HCT116 (cell line): Measurements from ENCODE around the gene VPS11. TPM values are rescaled to one million over a fixed set of nuclear protein-coding genes. Genes with fewer than 3 reads are reported as not detected.

Source experiments
- ATAC-seq: fragments of 200-7000 bp; cut with Tn5 transposase; 2 replicates; pipeline ENCODE4 v1.9.1; 2020; ENCODE audit warnings: mild to moderate bottlenecking, moderate library complexity
- BruUV-seq: library from RNA; stranded (reverse); fragments of 400-500 nt; replicated peaks from 2 replicates; lab custom pipeline; 2021; lab: Mats Ljungman, UMichigan
- CTCF ChIA-PET: fragments of 300-600 bp; sonication (Branson Sonifier 250); formaldehyde crosslinking; loops from one replicate; lab custom pipeline; 2021; ENCODE audit warnings: antibody characterized with exemption; lab: Charles Lee
- POLR2A ChIA-PET: fragments of 300-600, 350-600 bp; sonication (Branson Sonifier 250); formaldehyde crosslinking; loops from one replicate; lab custom pipeline; 2021; ENCODE audit warnings: antibody characterized with exemption; lab: Charles Lee
- RAD21 ChIA-PET, 2 experiments: fragments of 300-600 bp; sonication (Branson Sonifier 250); formaldehyde crosslinking; loops; one replicate each; lab custom pipeline; 2023; ENCODE audit warnings: low total read pairs in 2 of 2; ENCODE audit not compliant: uncharacterized antibody in 2 of 2, unreplicated experiment in 2 of 2, low non-redundant PET in 1 of 2; lab: Charles Lee
- DNase-seq: peaks from one replicate; pipeline ENCODE4 v3.0.0-alpha.2; 2010; ENCODE audit warnings: low read depth, low spot score
- H2AFZ ChIP-seq: fragments of 200-600 bp; shearing (Covaris generic), sonication (generic); 2 replicates; pipeline ENCODE4 v1.6.1; 2017; ENCODE audit warnings: low read depth, mixed run types, mixed read lengths, antibody characterized with exemption, low read length; ENCODE audit not compliant: poor library complexity, severe bottlenecking
- H3K27ac ChIP-seq: 2 replicates; pipeline ENCODE4 v1.5.1; 2012; ENCODE audit warnings: low read depth, low read length
- H3K27me3 ChIP-seq: fragments of 200-600 bp; sonication (generic); 2 replicates; pipeline ENCODE4 v1.6.1; 2016; ENCODE audit warnings: mixed run types, low read length, mixed read lengths; ENCODE audit not compliant: insufficient read depth
- H3K36me3 ChIP-seq, 2 experiments: fragments of 200-500 bp in 1 of 2; fragments of 200-600 bp in 1 of 2; sonication (Bioruptor generic) in 1 of 2; sonication (generic) in 1 of 2; 2 replicates each; pipeline versions ENCODE4 v1.5.1 to v1.6.1; 2014 to 2016; ENCODE audit warnings: low read length in 2 of 2, inconsistent platforms in 1 of 2, mixed read lengths in 1 of 2, mixed run types in 1 of 2; ENCODE audit not compliant: insufficient read depth in 2 of 2, control insufficient read depth in 1 of 2
- H3K4me1 ChIP-seq, 2 experiments: fragments of 200-600 bp in 1 of 2; sonication (generic) in 1 of 2; 2 replicates each; pipeline versions ENCODE4 v1.5.1 to v1.6.1; 2012 to 2017; ENCODE audit warnings: low read length in 2 of 2, inconsistent platforms in 1 of 2, mild to moderate bottlenecking in 1 of 2, mixed read lengths in 1 of 2, mixed run types in 1 of 2, moderate library complexity in 1 of 2; ENCODE audit not compliant: insufficient read depth in 2 of 2, control insufficient read depth in 1 of 2
- H3K4me2 ChIP-seq: fragments of 200-600 bp; sonication (generic); 2 replicates; pipeline ENCODE4 v1.6.1; 2017; ENCODE audit warnings: mixed run types, low read length, mixed read lengths
- H3K4me3 ChIP-seq, 2 experiments: fragments of 200-600 bp in 1 of 2; sonication (generic) in 1 of 2; replicated peaks in 1 of 2; 2 replicates each; pipeline ENCODE4 v1.5.1; 2011 to 2016; ENCODE audit warnings: low read length in 2 of 2, control low read depth in 1 of 2, low read depth in 1 of 2, mild to moderate bottlenecking in 1 of 2, mixed read lengths in 1 of 2, mixed run types in 1 of 2
- H3K79me2 ChIP-seq: fragments of 200-600 bp; sonication (generic); 2 replicates; pipeline ENCODE4 v1.6.1; 2017; ENCODE audit warnings: mild to moderate bottlenecking, mixed run types, low read length, moderate library complexity, mixed read lengths; ENCODE audit not compliant: insufficient read depth
- H3K9ac ChIP-seq: fragments of 200-600 bp; sonication (generic); 2 replicates; pipeline ENCODE4 v1.6.1; 2016; ENCODE audit warnings: low read length, mixed read lengths
- H3K9me2 ChIP-seq: fragments of 200-600 bp; sonication (generic), shearing (Covaris generic); 2 replicates; pipeline ENCODE4 v1.6.1; 2017; ENCODE audit warnings: mixed run types, mild to moderate bottlenecking, moderate library complexity; ENCODE audit not compliant: insufficient read depth
- H3K9me3 ChIP-seq, 2 experiments: fragments of 200-500 bp in 1 of 2; fragments of 200-600 bp in 1 of 2; sonication (Bioruptor generic) in 1 of 2; sonication (generic) in 1 of 2; 2 replicates each; pipeline ENCODE4 v1.6.1; 2014 to 2017; ENCODE audit warnings: low read length in 2 of 2, mixed read lengths in 2 of 2, inconsistent platforms in 1 of 2, low read depth in 1 of 2, mild to moderate bottlenecking in 1 of 2, mixed run types in 1 of 2, moderate library complexity in 1 of 2; ENCODE audit not compliant: control insufficient read depth in 1 of 2, insufficient read depth in 1 of 2
- H4K20me1 ChIP-seq: fragments of 200-600 bp; sonication (generic), shearing (Covaris generic); 2 replicates; pipeline ENCODE4 v1.6.1; 2017; ENCODE audit warnings: mixed run types, mild to moderate bottlenecking, moderate library complexity; ENCODE audit not compliant: insufficient read depth
- CBX3 ChIP-seq: IDR thresholded peaks from 2 replicates; pipeline ENCODE4 v1.6.1; 2012; ENCODE audit warnings: low read depth
- CTCF ChIP-seq, 3 experiments: fragments of 200-600 bp in 1 of 3; sonication (generic) in 1 of 3; IDR thresholded peaks in 2 of 3; conservative IDR thresholded peaks in 1 of 3; 2 replicates each; pipeline ENCODE4 v1.5.1; 2012 to 2017; ENCODE audit warnings: low read depth in 2 of 3, low read length in 2 of 3, antibody characterized with exemption in 1 of 3, borderline replicate concordance in 1 of 3, control low read depth in 1 of 3, mild to moderate bottlenecking in 1 of 3, mixed read lengths in 1 of 3, mixed run types in 1 of 3, moderate library complexity in 1 of 3; ENCODE audit not compliant: insufficient read depth in 1 of 3
- POLR2A ChIP-seq: IDR thresholded peaks from 2 replicates; pipeline ENCODE4 v1.7.0; 2011; ENCODE audit warnings: borderline replicate concordance; ENCODE audit not compliant: insufficient read depth, insufficient read length; ENCODE audit errors: extremely low read depth
- POLR2AphosphoS5 ChIP-seq: IDR thresholded peaks from 2 replicates; pipeline ENCODE4 v1.6.1; 2011; ENCODE audit warnings: mild to moderate bottlenecking, low read depth, low read length, moderate library complexity
- REST ChIP-seq: IDR thresholded peaks from 2 replicates; pipeline ENCODE4 v1.6.1; 2012; ENCODE audit warnings: low read depth
- TCF7L2 ChIP-seq: IDR thresholded peaks from 2 replicates; pipeline ENCODE4 v1.7.0; 2011; ENCODE audit warnings: borderline replicate concordance, inconsistent platforms; ENCODE audit not compliant: insufficient read depth, insufficient read length; ENCODE audit errors: extremely low read depth
- YY1 ChIP-seq: IDR thresholded peaks from 2 replicates; pipeline ENCODE4 v1.6.1; 2011; ENCODE audit warnings: low read length, low read depth, moderate library complexity, mild to moderate bottlenecking; ENCODE audit not compliant: insufficient replicate concordance; ENCODE audit errors: extremely low read depth
- ZFX ChIP-seq: fragments of 450-650 bp; IDR thresholded peaks from 2 replicates; pipeline ENCODE4 v1.6.1; 2017
- ZNF274 ChIP-seq: fragments of 200-500 bp; sonication (Bioruptor generic); IDR thresholded peaks from 2 replicates; pipeline ENCODE4 v1.6.1; 2014; ENCODE audit warnings: mild to moderate bottlenecking, low read depth, low read length, inconsistent platforms
- intact Hi-C: fragments of 100-400 bp; cut with micrococcal nuclease; formaldehyde crosslinking; loops from 2 replicates; pipeline ENCODE4 v1.10.0; 2022
- total RNA-seq: library from RNA; stranded (reverse); gene quantifications from one replicate; pipeline ENCODE4 v1.2.1, GENCODE V29; 2021; ENCODE audit not compliant: unreplicated experiment
- TF ChIP-seq, protein P1 (sequence below): IDR thresholded peaks from 2 replicates; pipeline ENCODE4 v1.6.1; 2012

The VPS11 gene
- total RNA-seq, 1 experiment from 2014 or later = 20.4 TPM

DNA sequence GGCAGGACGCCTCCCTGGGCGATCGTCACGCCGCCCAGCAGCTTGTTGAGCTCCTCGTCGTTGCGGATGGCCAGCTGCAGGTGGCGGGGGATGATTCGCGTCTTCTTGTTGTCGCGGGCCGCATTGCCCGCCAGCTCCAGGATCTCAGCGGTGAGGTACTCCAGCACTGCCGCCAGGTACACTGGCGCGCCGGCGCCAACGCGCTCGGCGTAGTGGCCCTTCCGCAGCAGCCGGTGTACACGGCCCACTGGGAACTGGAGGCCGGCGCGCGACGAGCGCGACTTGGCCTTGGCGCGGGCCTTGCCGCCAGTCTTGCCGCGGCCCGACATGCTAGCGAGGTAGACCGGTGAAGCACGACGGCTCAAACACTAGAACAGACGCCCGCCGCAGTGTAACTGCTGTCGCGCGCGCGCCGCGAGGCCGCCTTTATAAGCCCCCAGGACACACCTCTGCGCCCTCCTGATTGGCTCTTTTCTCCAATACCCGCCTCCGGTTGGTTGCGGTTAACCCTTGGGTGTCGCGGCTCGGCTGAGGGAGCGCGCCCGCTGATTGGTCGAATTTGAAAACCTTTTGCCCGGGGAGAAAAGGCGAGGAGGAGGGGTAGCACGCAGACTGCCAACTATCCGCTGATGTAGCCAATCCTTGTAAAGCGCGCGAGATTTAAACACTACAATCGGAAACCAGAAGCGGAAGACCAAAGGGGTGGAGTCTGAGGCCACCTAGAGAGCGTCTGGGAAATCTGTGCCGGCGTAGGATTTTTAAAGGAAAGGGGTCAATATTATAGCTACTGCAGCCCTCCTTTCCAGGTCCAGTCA lies 27.7 kb downstream of the VPS11 start:
- RAD21 ChIA-PET = interaction anchor here (0.6 to 1.1 kb wide), 3 partner anchors 10 to 243 kb away, joined by 3 to 9 read pairs (median 6); no protein-coding TSS in a partner anchor
- Histone ChIP-seq H3K4me1 (peaks cover 18 to 29% of the 10 kb centered on the region in 2 experiments), H3K9ac (peak overlapping the region; percentile 99)
- TSS peak; percentile 68 for BruUV-seq
- intact Hi-C loops = no loop called here
- TF ChIP-seq POLR2A = peak; percentile 100
- TF ChIP-seq ZNF274 = no peak
- TF ChIP-seq REST = no peak
- peak; percentile 95 for TF ChIP-seq ZFX
- TF ChIP-seq CBX3 = no peak
- peak; percentile 100 for TF ChIP-seq POLR2AphosphoS5
- TF ChIP-seq, protein P1, sequence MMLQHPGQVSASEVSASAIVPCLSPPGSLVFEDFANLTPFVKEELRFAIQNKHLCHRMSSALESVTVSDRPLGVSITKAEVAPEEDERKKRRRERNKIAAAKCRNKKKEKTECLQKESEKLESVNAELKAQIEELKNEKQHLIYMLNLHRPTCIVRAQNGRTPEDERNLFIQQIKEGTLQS = no peak
- peak; percentile 59 for TF ChIP-seq YY1
- peak; percentile 71 for TF ChIP-seq TCF7L2
- TF ChIP-seq CTCF (IDR thresholded peaks at IDR 0.05 in 2 of 3, conservative IDR thresholded peaks at IDR 0.05 in 1 of 3; ENCODE audit: borderline replicate concordance in 1 of 3, insufficient read depth in 1 of 3, low read depth in 2 of 3, low read length in 2 of 3) = peak in 1 of 3 experiments; percentile 6; a peak in 2 of 6 replicates
- TF ChIP-seq, all 23 proteins: peak for 6
- Histone ChIP-seq H2AFZ (no peak overlapping the region), H3K9me3 (no peaks in the 10 kb centered on the region), H3K4me3 (peak overlapping the region; percentile 83 to 97), H3K27ac (peak overlapping the region; percentile 93), H3K4me2 (peak overlapping the region; percentile 80), H3K36me3 (peaks cover 14 to 45% of the 10 kb centered on the region in 2 experiments), H3K79me2 (peaks cover 46% of the 10 kb centered on the region), H3K27me3 (no peaks in the 10 kb centered on the region), H4K20me1 (peaks cover 11% of the 10 kb centered on the region; the same call in 1 of the 2 replicates), H3K9me2 (no peaks in the 10 kb centered on the region)
- ATAC-seq (peak; percentile 82), DNase-seq (peak; percentile 99)
- CTCF ChIA-PET = interaction anchor here (1.1 to 2.6 kb wide), 3 partner anchors 9 to 243 kb away, joined by 3 to 20 read pairs (median 4); partner anchors contain the start of gene HMBS
- POLR2A ChIA-PET = interaction anchor here (0.7 to 2.6 kb wide), 13 partner anchors 9 to 266 kb away, joined by 3 to 27 read pairs (median 4); partner anchors contain the start of genes C2CD2L, HINFP, HMBS and NLRX1
